ENCODE results near the gene ARID3A. TPM values are rescaled to one million over a fixed set of nuclear protein-coding genes. Genes with fewer than 3 reads are reported as not detected.

The ARID3A gene
- polyA plus RNA-seq, 2 donors, result 1.3 to 5.2 TPM

GRCh38 chr19:899336-900042, 26.3 kb upstream of the ARID3A start:
- no peak overlapping the region for H3K4me3 ChIP-seq (ENCODE audit: low read depth in 1 of 2, low read length in 2 of 2)
- H3K27me3 ChIP-seq (ENCODE audit: control insufficient read depth in 1 of 2, insufficient read depth in 2 of 2, low read length in 2 of 2), result no peaks in the 10 kb centered on the region
- 90 to 91% methylated on average over 32 of the region's 32 CpGs for WGBS, 2 donors
- H3K27ac ChIP-seq (ENCODE audit: low read depth in 2 of 2, low read length in 1 of 2), result no peak overlapping the region
- peaks cover 6 to 20% of the 10 kb centered on the region in 2 donors for H3K36me3 ChIP-seq (ENCODE audit: control insufficient read depth in 2 of 2, insufficient read depth in 2 of 2, low read length in 1 of 2)
- H3K4me1 ChIP-seq (ENCODE audit: control insufficient read depth in 2 of 2, insufficient read depth in 2 of 2, low read length in 1 of 2), result peaks cover 2 to 3% of the 10 kb centered on the region in 2 donors
- no peaks in the 10 kb centered on the region for H3K9me3 ChIP-seq (ENCODE audit: control insufficient read depth in 2 of 2, insufficient read depth in 1 of 2, low read depth in 1 of 2, low read length in 1 of 2)

GRCh38 chr19:900043-900301, 25.9 kb upstream of the ARID3A start:
- 88 to 91% methylated on average over 15 of the region's 15 CpGs for WGBS, 2 donors
- Histone ChIP-seq H3K36me3 (ENCODE audit: control insufficient read depth in 2 of 2, insufficient read depth in 2 of 2, low read length in 1 of 2) (peaks cover 6 to 20% of the 10 kb centered on the region in 2 donors), H3K27ac (ENCODE audit: low read depth in 2 of 2, low read length in 1 of 2) (no peak overlapping the region), H3K27me3 (ENCODE audit: control insufficient read depth in 1 of 2, insufficient read depth in 2 of 2, low read length in 2 of 2) (no peaks in the 10 kb centered on the region), H3K4me1 (ENCODE audit: control insufficient read depth in 2 of 2, insufficient read depth in 2 of 2, low read length in 1 of 2) (peaks cover 2 to 3% of the 10 kb centered on the region in 2 donors), H3K4me3 (ENCODE audit: low read depth in 1 of 2, low read length in 2 of 2) (no peak overlapping the region), H3K9me3 (ENCODE audit: control insufficient read depth in 2 of 2, insufficient read depth in 1 of 2, low read depth in 1 of 2, low read length in 1 of 2) (no peaks in the 10 kb centered on the region)

- Histone ChIP-seq H3K36me3 (ENCODE audit: control insufficient read depth in 2 of 2, insufficient read depth in 2 of 2, low read length in 1 of 2) (peaks cover 6 to 20% of the 10 kb centered on the region in 2 donors), H3K9me3 (ENCODE audit: control insufficient read depth in 2 of 2, insufficient read depth in 1 of 2, low read depth in 1 of 2, low read length in 1 of 2) (no peaks in the 10 kb centered on the region), H3K4me1 (ENCODE audit: control insufficient read depth in 2 of 2, insufficient read depth in 2 of 2, low read length in 1 of 2) (peaks cover 2 to 3% of the 10 kb centered on the region in 2 donors), H3K4me3 (ENCODE audit: low read depth in 1 of 2, low read length in 2 of 2) (no peak overlapping the region), H3K27ac (ENCODE audit: low read depth in 2 of 2, low read length in 1 of 2) (no peak overlapping the region), H3K27me3 (ENCODE audit: control insufficient read depth in 1 of 2, insufficient read depth in 2 of 2, low read length in 2 of 2) (no peaks in the 10 kb centered on the region)
- WGBS, 2 donors, result 78 to 83% methylated on average over 26 to 30 of the region's 30 CpGs
Observed at GRCh38 chr19:900302-901111, 25.3 kb upstream of the ARID3A start.

- Histone ChIP-seq H3K9me3 (ENCODE audit: control insufficient read depth in 2 of 2, insufficient read depth in 1 of 2, low read depth in 1 of 2, low read length in 1 of 2) (no peaks in the 10 kb centered on the region), H3K36me3 (ENCODE audit: control insufficient read depth in 2 of 2, insufficient read depth in 2 of 2, low read length in 1 of 2) (peaks cover 6 to 20% of the 10 kb centered on the region in 2 donors), H3K4me1 (ENCODE audit: control insufficient read depth in 2 of 2, insufficient read depth in 2 of 2, low read length in 1 of 2) (peaks cover 2 to 3% of the 10 kb centered on the region in 2 donors), H3K27ac (ENCODE audit: low read depth in 2 of 2, low read length in 1 of 2) (no peak overlapping the region), H3K27me3 (ENCODE audit: control insufficient read depth in 1 of 2, insufficient read depth in 2 of 2, low read length in 2 of 2) (no peaks in the 10 kb centered on the region), H3K4me3 (ENCODE audit: low read depth in 1 of 2, low read length in 2 of 2) (no peak overlapping the region)
- WGBS, 2 donors, result 93 to 95% methylated on average over 25 to 27 of the region's 27 CpGs
Observed at GRCh38 chr19:901216-902092, 24.4 kb upstream of the ARID3A start.

- 87 to 93% methylated on average over 7 of the region's 7 CpGs for WGBS, 2 donors
- Histone ChIP-seq H3K4me3 (ENCODE audit: low read depth in 1 of 2, low read length in 2 of 2) (no peak overlapping the region), H3K4me1 (ENCODE audit: control insufficient read depth in 2 of 2, insufficient read depth in 2 of 2, low read length in 1 of 2) (peaks cover 2 to 3% of the 10 kb centered on the region in 2 donors), H3K9me3 (ENCODE audit: control insufficient read depth in 2 of 2, insufficient read depth in 1 of 2, low read depth in 1 of 2, low read length in 1 of 2) (no peaks in the 10 kb centered on the region), H3K36me3 (ENCODE audit: control insufficient read depth in 2 of 2, insufficient read depth in 2 of 2, low read length in 1 of 2) (peaks cover 6 to 20% of the 10 kb centered on the region in 2 donors), H3K27me3 (ENCODE audit: control insufficient read depth in 1 of 2, insufficient read depth in 2 of 2, low read length in 2 of 2) (no peaks in the 10 kb centered on the region), H3K27ac (ENCODE audit: low read depth in 2 of 2, low read length in 1 of 2) (no peak overlapping the region)
Observed at GRCh38 chr19:902093-902370, 23.8 kb upstream of the ARID3A start.

- H3K36me3 ChIP-seq (ENCODE audit: control insufficient read depth in 2 of 2, insufficient read depth in 2 of 2, low read length in 1 of 2), result peaks cover 6 to 16% of the 10 kb centered on the region in 2 donors
- no peak overlapping the region for H3K4me3 ChIP-seq (ENCODE audit: low read depth in 1 of 2, low read length in 2 of 2)
- 88 to 91% methylated on average over 14 of the region's 14 CpGs for WGBS, 2 donors
- H3K4me1 ChIP-seq (ENCODE audit: control insufficient read depth in 2 of 2, insufficient read depth in 2 of 2, low read length in 1 of 2), result peaks cover 2 to 3% of the 10 kb centered on the region in 2 donors
- H3K9me3 ChIP-seq (ENCODE audit: control insufficient read depth in 2 of 2, insufficient read depth in 1 of 2, low read depth in 1 of 2, low read length in 1 of 2), result no peaks in the 10 kb centered on the region
- H3K27ac ChIP-seq (ENCODE audit: low read depth in 2 of 2, low read length in 1 of 2), result no peak overlapping the region
- no peaks in the 10 kb centered on the region for H3K27me3 ChIP-seq (ENCODE audit: control insufficient read depth in 1 of 2, insufficient read depth in 2 of 2, low read length in 2 of 2)
Observed at GRCh38 chr19:902446-903226, 23.2 kb upstream of the ARID3A start.

- WGBS, 2 donors, result 51 to 60% methylated on average over 32 of the region's 32 CpGs
- Histone ChIP-seq H3K36me3 (ENCODE audit: control insufficient read depth in 2 of 2, insufficient read depth in 2 of 2, low read length in 1 of 2) (peaks cover 6 to 15% of the 10 kb centered on the region in 2 donors), H3K9me3 (ENCODE audit: control insufficient read depth in 2 of 2, insufficient read depth in 1 of 2, low read depth in 1 of 2, low read length in 1 of 2) (no peaks in the 10 kb centered on the region), H3K27me3 (ENCODE audit: control insufficient read depth in 1 of 2, insufficient read depth in 2 of 2, low read length in 2 of 2) (no peaks in the 10 kb centered on the region), H3K4me1 (ENCODE audit: control insufficient read depth in 2 of 2, insufficient read depth in 2 of 2, low read length in 1 of 2) (peaks cover 2 to 3% of the 10 kb centered on the region in 2 donors), H3K4me3 (ENCODE audit: low read depth in 1 of 2, low read length in 2 of 2) (no peak overlapping the region), H3K27ac (ENCODE audit: low read depth in 2 of 2, low read length in 1 of 2) (peak overlapping the region in 1 of 2 donors; percentile 17)
Observed at GRCh38 chr19:903266-903797, 22.5 kb upstream of the ARID3A start.

- Histone ChIP-seq H3K4me3 (ENCODE audit: low read depth in 1 of 2, low read length in 2 of 2) (no peak overlapping the region), H3K4me1 (ENCODE audit: control insufficient read depth in 2 of 2, insufficient read depth in 2 of 2, low read length in 1 of 2) (peaks cover 2 to 8% of the 10 kb centered on the region in 2 donors), H3K27me3 (ENCODE audit: control insufficient read depth in 1 of 2, insufficient read depth in 2 of 2, low read length in 2 of 2) (no peaks in the 10 kb centered on the region), H3K36me3 (ENCODE audit: control insufficient read depth in 2 of 2, insufficient read depth in 2 of 2, low read length in 1 of 2) (peaks cover 0 to 8% of the 10 kb centered on the region in 2 donors), H3K9me3 (ENCODE audit: control insufficient read depth in 2 of 2, insufficient read depth in 1 of 2, low read depth in 1 of 2, low read length in 1 of 2) (no peaks in the 10 kb centered on the region), H3K27ac (ENCODE audit: low read depth in 2 of 2, low read length in 1 of 2) (no peak overlapping the region)
- 84 to 88% methylated on average over 8 of the region's 8 CpGs for WGBS, 2 donors
Observed at GRCh38 chr19:904545-904944, 21.3 kb upstream of the ARID3A start.

GRCh38 chr19:906480-906879, 19.4 kb upstream of the ARID3A start:
- WGBS, 2 donors, result 94% methylated on average over 7 of the region's 7 CpGs
- Histone ChIP-seq H3K27me3 (ENCODE audit: control insufficient read depth in 1 of 2, insufficient read depth in 2 of 2, low read length in 2 of 2) (no peaks in the 10 kb centered on the region), H3K9me3 (ENCODE audit: control insufficient read depth in 2 of 2, insufficient read depth in 1 of 2, low read depth in 1 of 2, low read length in 1 of 2) (no peaks in the 10 kb centered on the region), H3K4me3 (ENCODE audit: low read depth in 1 of 2, low read length in 2 of 2) (no peak overlapping the region), H3K36me3 (ENCODE audit: control insufficient read depth in 2 of 2, insufficient read depth in 2 of 2, low read length in 1 of 2) (peaks cover 0 to 5% of the 10 kb centered on the region in 2 donors), H3K27ac (ENCODE audit: low read depth in 2 of 2, low read length in 1 of 2) (no peak overlapping the region), H3K4me1 (ENCODE audit: control insufficient read depth in 2 of 2, insufficient read depth in 2 of 2, low read length in 1 of 2) (peaks cover 2 to 8% of the 10 kb centered on the region in 2 donors)

All from esophagus (tissue), 2 donors.